Dedifferentiated amniotic fluid mesenchymal stem cell (primary cell): ENCODE data around the gene BFSP2.
"Not testable (repeated sequence)": the region's sequence is repeated elsewhere in the genome, so short reads cannot be mapped to it uniquely, and the experiment has no call there.

Experiments
- DNase-seq: peaks from one replicate; pipeline ENCODE4 v3.0.0-alpha.2; 2016; ENCODE audit errors: extremely low spot score

The BFSP2 gene

GRCh38 chr3:133520286-133520685 lies 120.4 kb downstream of the BFSP2 start:
- DNase-seq = no peak

DNA sequence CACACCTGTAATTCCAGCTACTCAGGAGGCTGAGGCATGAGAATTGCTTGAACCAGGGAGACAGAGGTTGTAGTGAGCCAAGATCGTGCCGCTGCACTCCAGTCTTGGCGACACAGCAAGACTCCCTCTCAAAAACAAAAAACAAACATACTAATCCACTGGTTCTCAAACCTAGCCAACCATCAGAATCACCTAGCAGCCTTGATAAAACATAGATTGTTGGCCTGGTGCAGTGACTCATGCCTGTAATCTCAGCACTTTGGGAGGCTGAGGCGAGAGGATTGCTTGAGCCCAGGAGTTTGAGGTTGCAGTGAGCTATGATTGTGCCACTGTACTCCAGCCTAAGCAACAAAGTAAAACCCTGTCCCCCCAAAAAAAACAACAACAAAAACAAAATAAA lies 121.1 kb downstream of the BFSP2 start:
- DNase-seq = not testable (repeated sequence)

DNA sequence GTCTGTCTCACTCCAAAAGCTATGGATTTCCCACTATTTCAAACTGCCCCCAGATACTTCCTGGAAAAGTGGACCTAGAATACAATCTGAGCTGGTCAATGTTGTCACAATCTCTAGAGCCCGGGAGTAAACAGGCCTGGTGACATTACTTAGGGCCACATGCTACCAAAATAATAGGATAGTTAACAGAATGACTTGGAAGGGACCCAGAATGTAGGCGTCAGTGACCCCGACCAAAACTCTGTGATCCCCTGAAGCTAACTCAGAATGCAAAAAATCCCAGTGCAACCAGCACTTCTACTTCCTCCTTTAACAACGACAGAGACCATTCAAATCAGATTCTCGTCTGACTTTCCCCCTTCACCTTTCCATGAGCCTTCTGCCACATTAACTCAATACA lies 122.1 kb downstream of the BFSP2 start:
- no peak for DNase-seq

DNA sequence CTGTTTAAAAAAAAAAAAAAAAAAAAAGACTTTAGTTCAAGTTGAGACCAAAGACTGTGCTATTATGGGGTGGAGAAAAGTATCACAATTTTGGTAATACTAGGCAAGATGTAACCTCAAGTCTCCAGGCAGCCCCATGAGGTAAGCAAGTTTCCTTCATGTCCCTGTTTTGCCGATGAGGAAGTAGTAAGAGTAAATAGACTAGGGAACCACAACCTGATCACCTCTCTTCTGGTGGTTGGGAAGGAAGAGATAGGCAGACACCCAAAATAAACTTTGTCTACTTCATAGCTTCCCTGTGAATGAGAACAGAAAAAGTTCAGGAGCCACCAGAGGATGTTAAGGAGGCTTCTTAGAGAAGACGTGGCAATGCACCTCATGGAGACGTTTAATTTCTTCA lies 123.9 kb downstream of the BFSP2 start:
- not testable (repeated sequence) for DNase-seq
